Lower lobe of right lung (tissue), 2 donors: ENCODE results near the gene ENPP3. TPM values are rescaled to one million over a fixed set of nuclear protein-coding genes. Genes with fewer than 3 reads are reported as not detected.

Experiments
- ATAC-seq, 2 donors: fragments of 200-7000 bp; cut with Tn5 transposase; one replicate each; pipeline ENCODE4 v1.9.1; 2020 to 2022; ENCODE audit warnings: mild to moderate bottlenecking in 2 of 2, moderate library complexity in 2 of 2
- DNase-seq: peaks from one replicate; pipeline ENCODE4 v3.0.0-alpha.2; 2020
- H3K27ac ChIP-seq: fragments of 200-600 bp; one replicate; pipeline ENCODE4 v1.8.0; 2022
- H3K27me3 ChIP-seq: fragments of 200-600 bp; one replicate; pipeline ENCODE4 v1.8.0; 2022; ENCODE audit warnings: low read depth
- H3K36me3 ChIP-seq: fragments of 200-600 bp; one replicate; pipeline ENCODE4 v1.8.0; 2022; ENCODE audit warnings: mild to moderate bottlenecking
- H3K4me1 ChIP-seq: fragments of 200-600 bp; one replicate; pipeline ENCODE4 v1.8.0; 2022
- H3K4me3 ChIP-seq: fragments of 200-600 bp; one replicate; pipeline ENCODE4 v1.8.0; 2022; ENCODE audit warnings: mild to moderate bottlenecking
- H3K9me3 ChIP-seq: fragments of 200-600 bp; one replicate; pipeline ENCODE4 v1.8.0; 2022
- intact Hi-C: fragments of 100-400 bp; cut with DNase I; formaldehyde crosslinking; loops from one replicate; pipeline ENCODE4 v1.11.0; 2022
- total RNA-seq: library from RNA; stranded (reverse); fragmentation: NEBNext Ultra II Directional; extraction: Animal tissue kit (Norgen Biotek cat#: 25700); gene quantifications from one replicate; pipeline ENCODE4 v1.2.1, GENCODE V29; 2021
- TF ChIP-seq, protein P1 (sequence below): fragments of 200-600 bp; IDR thresholded peaks from one replicate; pipeline ENCODE4 v1.8.0; 2022; ENCODE audit warnings: antibody characterized with exemption, mild to moderate bottlenecking
- donor health status: DM: no; HTN: yes; CAD: no; lungs with severe emphysema.

The ENPP3 gene
- total RNA-seq, 1 donor from 2014 or later = 1.7 TPM

DNA sequence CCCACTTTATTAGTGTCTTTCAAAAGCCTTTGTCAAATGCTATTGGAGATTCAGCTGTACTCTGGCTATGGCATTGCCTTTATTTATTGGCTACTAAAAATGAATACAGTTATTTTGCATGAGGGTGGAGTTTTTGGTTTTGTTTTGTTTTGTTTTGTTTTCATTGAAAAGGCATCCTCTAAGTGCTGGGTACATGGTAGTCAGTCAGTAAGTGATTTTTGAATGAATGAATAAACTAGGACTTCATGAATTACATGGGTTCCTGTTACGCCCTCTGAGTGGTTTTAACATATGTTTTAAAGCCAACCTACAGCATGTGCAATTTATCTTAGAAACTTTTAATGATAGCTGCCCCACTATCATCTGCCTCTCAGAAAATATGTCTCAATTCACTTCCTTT lies 131.9 kb downstream of the ENPP3 start:
- no peaks in the 10 kb centered on the region for H3K4me1 ChIP-seq
- H3K27me3 ChIP-seq = no peaks in the 10 kb centered on the region
- TF ChIP-seq, protein P1, sequence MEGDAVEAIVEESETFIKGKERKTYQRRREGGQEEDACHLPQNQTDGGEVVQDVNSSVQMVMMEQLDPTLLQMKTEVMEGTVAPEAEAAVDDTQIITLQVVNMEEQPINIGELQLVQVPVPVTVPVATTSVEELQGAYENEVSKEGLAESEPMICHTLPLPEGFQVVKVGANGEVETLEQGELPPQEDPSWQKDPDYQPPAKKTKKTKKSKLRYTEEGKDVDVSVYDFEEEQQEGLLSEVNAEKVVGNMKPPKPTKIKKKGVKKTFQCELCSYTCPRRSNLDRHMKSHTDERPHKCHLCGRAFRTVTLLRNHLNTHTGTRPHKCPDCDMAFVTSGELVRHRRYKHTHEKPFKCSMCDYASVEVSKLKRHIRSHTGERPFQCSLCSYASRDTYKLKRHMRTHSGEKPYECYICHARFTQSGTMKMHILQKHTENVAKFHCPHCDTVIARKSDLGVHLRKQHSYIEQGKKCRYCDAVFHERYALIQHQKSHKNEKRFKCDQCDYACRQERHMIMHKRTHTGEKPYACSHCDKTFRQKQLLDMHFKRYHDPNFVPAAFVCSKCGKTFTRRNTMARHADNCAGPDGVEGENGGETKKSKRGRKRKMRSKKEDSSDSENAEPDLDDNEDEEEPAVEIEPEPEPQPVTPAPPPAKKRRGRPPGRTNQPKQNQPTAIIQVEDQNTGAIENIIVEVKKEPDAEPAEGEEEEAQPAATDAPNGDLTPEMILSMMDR = no peak
- H3K36me3 ChIP-seq = no peaks in the 10 kb centered on the region
- intact Hi-C loops = no loop called here
- H3K27ac ChIP-seq = no peak overlapping the region
- DNase-seq = no peak
- no peak for ATAC-seq
- no peak overlapping the region for H3K4me3 ChIP-seq
- H3K9me3 ChIP-seq = no peaks in the 10 kb centered on the region

GRCh38 chr6:131769385-131770141 lies 132.5 kb downstream of the ENPP3 start:
- TF ChIP-seq, protein P1 = no peak
- H3K36me3 ChIP-seq = no peaks in the 10 kb centered on the region
- no peaks in the 10 kb centered on the region for H3K4me1 ChIP-seq
- ATAC-seq (no peak), DNase-seq (no peak)
- no peak overlapping the region for H3K27ac ChIP-seq
- intact Hi-C loops = no loop called here
- H3K9me3 ChIP-seq = no peaks in the 10 kb centered on the region
- no peak overlapping the region for H3K4me3 ChIP-seq
- no peaks in the 10 kb centered on the region for H3K27me3 ChIP-seq

DNA sequence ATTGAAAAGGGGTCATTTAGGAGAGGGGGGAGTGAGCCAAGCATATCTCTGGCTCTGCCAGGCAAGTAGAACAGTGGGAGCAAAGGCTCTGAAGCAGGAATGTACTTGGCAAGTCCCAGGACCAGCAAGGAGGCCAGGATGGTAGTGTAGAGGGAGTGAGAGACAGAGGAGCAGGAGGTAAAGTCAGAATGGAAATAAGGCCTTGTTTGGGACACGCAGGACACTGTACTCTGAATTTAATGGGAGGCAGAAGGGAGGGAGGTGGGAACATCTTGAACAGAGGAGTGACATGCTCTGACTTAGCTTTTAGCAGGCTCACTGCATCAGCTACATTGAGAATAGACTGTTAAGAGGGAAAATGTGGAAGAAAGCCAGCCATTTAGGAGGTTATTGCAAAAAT lies 133.7 kb downstream of the ENPP3 start:
- DNase-seq = no peak
- no peak for ATAC-seq
- no peaks in the 10 kb centered on the region for H3K4me1 ChIP-seq
- H3K27me3 ChIP-seq = no peaks in the 10 kb centered on the region
- no peak overlapping the region for H3K27ac ChIP-seq
- intact Hi-C loops = no loop called here
- H3K4me3 ChIP-seq = no peak overlapping the region
- TF ChIP-seq, protein P1 = no peak
- no peaks in the 10 kb centered on the region for H3K36me3 ChIP-seq
- no peaks in the 10 kb centered on the region for H3K9me3 ChIP-seq

GRCh38 chr6:131773284-131773950 lies 136.3 kb downstream of the ENPP3 start:
- Histone ChIP-seq H3K36me3 (no peaks in the 10 kb centered on the region), H3K4me1 (no peaks in the 10 kb centered on the region), H3K4me3 (no peak overlapping the region), H3K27ac (no peak overlapping the region), H3K9me3 (no peaks in the 10 kb centered on the region), H3K27me3 (no peaks in the 10 kb centered on the region)
- TF ChIP-seq, protein P1 = no peak
- intact Hi-C loops = no loop called here
- no peak for DNase-seq
- no peak for ATAC-seq

DNA sequence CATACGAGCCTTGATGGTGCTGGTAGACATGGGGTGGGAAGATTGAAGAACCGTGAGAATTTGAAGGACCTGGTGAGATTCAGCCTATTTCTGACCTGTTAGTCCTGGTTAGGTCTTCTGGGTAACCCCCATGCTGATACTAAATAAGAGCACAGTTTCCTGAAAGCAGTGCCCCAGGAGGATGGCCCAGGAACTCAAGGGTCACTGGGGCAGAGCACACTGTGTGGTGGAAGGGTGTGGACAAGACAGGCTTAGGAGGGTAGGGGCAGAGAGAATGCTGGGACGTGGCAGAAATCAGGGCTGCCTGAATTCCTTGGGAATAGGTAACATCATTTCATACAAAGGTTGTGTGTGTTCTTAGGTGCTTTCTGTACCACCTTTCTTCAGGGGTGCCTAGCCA lies 138.8 kb downstream of the ENPP3 start:
- Histone ChIP-seq H3K4me1 (no peaks in the 10 kb centered on the region), H3K36me3 (no peaks in the 10 kb centered on the region), H3K4me3 (no peak overlapping the region), H3K27ac (no peak overlapping the region), H3K27me3 (no peaks in the 10 kb centered on the region), H3K9me3 (no peaks in the 10 kb centered on the region)
- intact Hi-C loops = no loop called here
- ATAC-seq = no peak
- no peak for DNase-seq
- TF ChIP-seq, protein P1 = no peak
